ENCODE data around the gene ADCY4.

DNA sequence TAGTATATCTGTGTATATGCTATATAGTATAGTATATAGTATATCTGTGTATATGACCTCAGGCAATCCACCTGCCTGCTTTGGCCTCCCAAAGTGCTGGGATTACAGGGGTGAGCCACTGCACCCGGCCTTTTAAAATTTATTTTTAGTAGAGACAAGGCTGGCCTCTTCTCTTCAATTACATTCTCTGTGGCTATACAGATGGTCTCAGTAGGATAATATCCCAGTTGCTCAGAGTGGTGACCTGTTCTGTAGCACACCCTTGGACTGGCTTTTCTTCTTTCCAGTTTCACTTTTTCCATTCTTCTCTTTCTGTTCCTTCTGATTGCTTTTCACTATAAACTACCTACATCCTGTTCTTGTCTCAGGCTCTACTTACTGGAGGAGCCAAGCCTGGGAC lies 30.0 kb upstream of the ADCY4 start:
- TF ChIP-seq POLR2A (IDR thresholded peaks at IDR 0.05; ENCODE audit: low read depth, low read length) = no peak
- TF ChIP-seq POLR2AphosphoS5 (IDR thresholded peaks at IDR 0.05; ENCODE audit: low read depth, low read length) = no peak
- TF ChIP-seq TAF1 (IDR thresholded peaks at IDR 0.05; ENCODE audit: low read depth, low read length) = no peak
- TF ChIP-seq SPI1 (IDR thresholded peaks at IDR 0.05; ENCODE audit: low read depth, low read length) = no peak

Measured in GM12891 (cell line).